Loucy (cell line): Measurements from ENCODE around the gene LIN7B.
A peak's percentile ranks its signal among the peaks of the same experiment; 100 is the strongest.

Source experiments
- H2AFZ ChIP-seq: fragments of 200-600 bp; sonication (generic); 2 replicates; pipeline ENCODE4 v1.6.0; 2016; ENCODE audit warnings: antibody characterized with exemption, mild to moderate bottlenecking, low read length, moderate library complexity
- H3F3A ChIP-seq: fragments of 200-600 bp; 2 replicates; pipeline ENCODE4 v1.6.0; 2016; ENCODE audit warnings: antibody characterized with exemption, low read depth, mild to moderate bottlenecking
- H3K27me3 ChIP-seq: fragments of 200-600 bp; sonication (generic); 2 replicates; pipeline ENCODE4 v1.6.1; 2014; ENCODE audit warnings: low read length, mild to moderate bottlenecking; ENCODE audit not compliant: insufficient read depth, poor library complexity, severe bottlenecking
- H3K36me3 ChIP-seq: fragments of 200-600 bp; sonication (generic); 2 replicates; pipeline ENCODE4 v1.6.1; 2016; ENCODE audit warnings: low read length; ENCODE audit not compliant: insufficient read depth
- H3K4me1 ChIP-seq: fragments of 200-600 bp; sonication (generic); 2 replicates; pipeline ENCODE4 v1.5.1; 2014; ENCODE audit warnings: low read length, mild to moderate bottlenecking; ENCODE audit not compliant: insufficient read depth, poor library complexity, severe bottlenecking
- H3K4me2 ChIP-seq: fragments of 200-600 bp; sonication (generic); 2 replicates; pipeline ENCODE4 v1.6.0; 2014; ENCODE audit warnings: antibody characterized with exemption, low read length, low read depth, mild to moderate bottlenecking; ENCODE audit not compliant: poor library complexity, severe bottlenecking
- H3K4me3 ChIP-seq: fragments of 200-600 bp; sonication (generic); 2 replicates; pipeline ENCODE4 v1.5.1; 2014; ENCODE audit warnings: low read length, mild to moderate bottlenecking, mixed read lengths; ENCODE audit not compliant: poor library complexity, severe bottlenecking
- H3K79me2 ChIP-seq: fragments of 200-600 bp; sonication (generic); 2 replicates; pipeline ENCODE4 v1.6.1; 2014; ENCODE audit warnings: low read length; ENCODE audit not compliant: insufficient read depth
- H3K9ac ChIP-seq: fragments of 200-600 bp; sonication (generic); 2 replicates; pipeline ENCODE4 v1.6.0; 2014; ENCODE audit warnings: mild to moderate bottlenecking, low read depth, low read length, moderate library complexity; ENCODE audit not compliant: poor library complexity, severe bottlenecking
- H3K9me2 ChIP-seq: fragments of 200-600 bp; sonication (generic); replicated peaks from 2 replicates; pipeline ENCODE4 v1.6.1; 2016; ENCODE audit warnings: low read depth, low read length, mixed read lengths
- H3K9me3 ChIP-seq: fragments of 200-600 bp; sonication (generic); 2 replicates; pipeline ENCODE4 v1.6.1; 2014; ENCODE audit warnings: mild to moderate bottlenecking, antibody characterized with exemption, low read length, low read depth; ENCODE audit not compliant: insufficient read depth
- H4K20me1 ChIP-seq: fragments of 200-600 bp; sonication (generic); 2 replicates; pipeline ENCODE4 v1.6.0; 2014; ENCODE audit warnings: antibody characterized with exemption, low read length, mild to moderate bottlenecking; ENCODE audit not compliant: insufficient read depth, poor library complexity, severe bottlenecking
- EZH2phosphoT487 ChIP-seq: fragments of 200-600 bp; IDR thresholded peaks from 2 replicates; pipeline ENCODE4 v1.6.1; 2018; ENCODE audit warnings: antibody characterized with exemption, mild to moderate bottlenecking, moderate library complexity, borderline replicate concordance
- TF ChIP-seq, protein P1 (sequence below): fragments of 200-600 bp; sonication (generic); conservative IDR thresholded peaks from 2 replicates; pipeline ENCODE4 v1.5.1; 2014; ENCODE audit warnings: mild to moderate bottlenecking, antibody characterized with exemption, low read length

Gene LIN7B

GRCh38 chr19:49150106-49150943 is 36.2 kb downstream of the LIN7B start:
- Histone ChIP-seq H4K20me1 (no peaks in the 10 kb centered on the region), H3K4me2 (peak overlapping the region; percentile 90), H3K27me3 (no peaks in the 10 kb centered on the region), H2AFZ (peak overlapping the region; percentile 92), H3K4me1 (peaks cover 17% of the 10 kb centered on the region), H3K36me3 (no peaks in the 10 kb centered on the region), H3K9me2 (no peaks in the 10 kb centered on the region), H3K9me3 (no peaks in the 10 kb centered on the region), H3K4me3 (peak overlapping the region; percentile 84), H3K79me2 (no peaks in the 10 kb centered on the region), H3F3A (no peaks in the 10 kb centered on the region), H3K9ac (peak overlapping the region; percentile 83)
- TF ChIP-seq, protein P1, sequence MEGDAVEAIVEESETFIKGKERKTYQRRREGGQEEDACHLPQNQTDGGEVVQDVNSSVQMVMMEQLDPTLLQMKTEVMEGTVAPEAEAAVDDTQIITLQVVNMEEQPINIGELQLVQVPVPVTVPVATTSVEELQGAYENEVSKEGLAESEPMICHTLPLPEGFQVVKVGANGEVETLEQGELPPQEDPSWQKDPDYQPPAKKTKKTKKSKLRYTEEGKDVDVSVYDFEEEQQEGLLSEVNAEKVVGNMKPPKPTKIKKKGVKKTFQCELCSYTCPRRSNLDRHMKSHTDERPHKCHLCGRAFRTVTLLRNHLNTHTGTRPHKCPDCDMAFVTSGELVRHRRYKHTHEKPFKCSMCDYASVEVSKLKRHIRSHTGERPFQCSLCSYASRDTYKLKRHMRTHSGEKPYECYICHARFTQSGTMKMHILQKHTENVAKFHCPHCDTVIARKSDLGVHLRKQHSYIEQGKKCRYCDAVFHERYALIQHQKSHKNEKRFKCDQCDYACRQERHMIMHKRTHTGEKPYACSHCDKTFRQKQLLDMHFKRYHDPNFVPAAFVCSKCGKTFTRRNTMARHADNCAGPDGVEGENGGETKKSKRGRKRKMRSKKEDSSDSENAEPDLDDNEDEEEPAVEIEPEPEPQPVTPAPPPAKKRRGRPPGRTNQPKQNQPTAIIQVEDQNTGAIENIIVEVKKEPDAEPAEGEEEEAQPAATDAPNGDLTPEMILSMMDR: no peak
- TF ChIP-seq EZH2phosphoT487: no peak

- no peak for TF ChIP-seq EZH2phosphoT487
- TF ChIP-seq, protein P1: no peak
These were observed 36.7 kb downstream of the LIN7B start for GRCh38 chr19:49150944-49151243.

GRCh38 chr19:49151267-49152118 is 37.3 kb downstream of the LIN7B start:
- H3F3A ChIP-seq: no peaks in the 10 kb centered on the region
- no peak overlapping the region for H2AFZ ChIP-seq
- peak overlapping the region; percentile 90 for H3K4me2 ChIP-seq
- H3K27me3 ChIP-seq: no peaks in the 10 kb centered on the region
- H3K79me2 ChIP-seq: no peaks in the 10 kb centered on the region
- TF ChIP-seq, protein P1: no peak
- no peak for TF ChIP-seq EZH2phosphoT487
- H3K4me3 ChIP-seq: no peak overlapping the region
- no peaks in the 10 kb centered on the region for H3K36me3 ChIP-seq
- no peak overlapping the region for H3K9ac ChIP-seq
- no peaks in the 10 kb centered on the region for H3K9me2 ChIP-seq
- H3K4me1 ChIP-seq: peaks cover 15% of the 10 kb centered on the region
- no peaks in the 10 kb centered on the region for H4K20me1 ChIP-seq
- no peaks in the 10 kb centered on the region for H3K9me3 ChIP-seq

More at GRCh38 chr19:49150944-49151243, 36.7 kb downstream of the LIN7B start:
- no peaks in the 10 kb centered on the region for H3K36me3 ChIP-seq
- H3K9me3 ChIP-seq: no peaks in the 10 kb centered on the region
- H3K4me2 ChIP-seq: peak overlapping the region; percentile 90
- no peaks in the 10 kb centered on the region for H3K27me3 ChIP-seq
- H4K20me1 ChIP-seq: no peaks in the 10 kb centered on the region
- H3K4me1 ChIP-seq: peaks cover 15% of the 10 kb centered on the region
- H3K9ac ChIP-seq: peak overlapping the region; percentile 83
- peak overlapping the region; percentile 92 for H2AFZ ChIP-seq
- H3F3A ChIP-seq: no peaks in the 10 kb centered on the region
- no peaks in the 10 kb centered on the region for H3K79me2 ChIP-seq
- peak overlapping the region; percentile 84 for H3K4me3 ChIP-seq
- no peaks in the 10 kb centered on the region for H3K9me2 ChIP-seq
